NOMO-1 (cell line): ENCODE data around the gene FRMD4A.

Experiments
- DNase-seq, 2 experiments: peaks; one replicate each; lab custom pipeline; 2025; ENCODE audit not compliant: unreplicated experiment in 2 of 2; lab: John Stamatoyannopoulos, UW

The FRMD4A gene

DNA sequence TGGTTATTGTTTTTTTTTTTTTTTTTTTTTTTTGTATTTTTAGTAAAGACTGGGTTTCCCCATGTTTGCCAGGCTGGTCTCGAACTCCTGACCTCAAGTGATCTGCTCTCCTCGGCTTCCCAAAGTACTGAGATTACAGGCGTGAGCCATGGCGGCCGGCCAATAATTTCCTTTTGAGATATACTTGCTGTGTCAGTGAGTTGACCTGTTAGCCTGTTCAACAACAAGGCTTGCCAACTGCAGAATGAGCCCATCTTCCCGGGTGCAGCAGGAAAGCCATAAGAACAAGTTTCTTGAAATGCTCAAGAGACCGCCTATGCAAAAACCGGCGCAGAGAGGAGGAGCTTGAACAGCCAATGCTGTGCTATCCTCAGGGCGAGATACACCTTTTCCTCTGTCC lies 631.5 kb downstream of the FRMD4A start:
- DNase-seq, result no peak

DNA sequence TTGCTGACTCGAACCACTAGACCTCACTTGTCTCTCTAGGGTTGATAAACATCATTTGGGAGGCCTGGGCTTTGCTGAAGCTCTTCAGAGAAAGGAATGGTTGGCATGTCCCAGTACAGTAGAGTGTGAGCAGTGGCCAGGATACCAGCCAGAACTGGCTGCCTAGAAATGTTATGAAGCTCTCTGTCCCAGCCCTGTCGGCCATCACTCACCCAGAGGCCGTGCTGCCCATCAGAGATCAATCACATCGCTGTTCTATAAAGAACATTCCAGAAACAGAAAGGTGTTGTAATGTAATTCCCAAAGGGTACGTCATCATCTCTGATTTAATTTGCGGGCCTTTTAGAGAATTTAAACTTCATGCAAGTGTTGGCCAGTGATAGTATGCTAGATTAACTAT lies 632.5 kb downstream of the FRMD4A start:
- DNase-seq, result no peak

DNA sequence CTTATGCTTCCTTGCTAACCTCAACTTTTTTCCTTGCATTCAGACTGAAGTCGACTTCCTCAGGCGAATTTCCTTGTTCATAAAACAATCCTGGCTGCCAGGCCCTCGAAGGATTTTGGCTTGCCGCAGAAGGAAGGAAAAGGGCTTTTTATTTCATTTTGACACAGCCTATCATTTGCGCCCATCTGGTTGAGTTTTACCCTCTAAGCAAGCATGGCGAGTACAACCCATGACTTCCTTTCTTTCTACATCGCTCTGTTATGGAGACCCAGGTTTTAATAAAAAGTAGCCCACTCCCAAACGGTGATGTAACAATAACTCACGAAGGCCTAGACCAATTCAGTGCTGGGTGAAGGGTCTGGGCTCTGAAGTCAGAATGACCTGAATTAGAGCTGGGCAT lies 634.7 kb downstream of the FRMD4A start:
- no peak for DNase-seq

DNA sequence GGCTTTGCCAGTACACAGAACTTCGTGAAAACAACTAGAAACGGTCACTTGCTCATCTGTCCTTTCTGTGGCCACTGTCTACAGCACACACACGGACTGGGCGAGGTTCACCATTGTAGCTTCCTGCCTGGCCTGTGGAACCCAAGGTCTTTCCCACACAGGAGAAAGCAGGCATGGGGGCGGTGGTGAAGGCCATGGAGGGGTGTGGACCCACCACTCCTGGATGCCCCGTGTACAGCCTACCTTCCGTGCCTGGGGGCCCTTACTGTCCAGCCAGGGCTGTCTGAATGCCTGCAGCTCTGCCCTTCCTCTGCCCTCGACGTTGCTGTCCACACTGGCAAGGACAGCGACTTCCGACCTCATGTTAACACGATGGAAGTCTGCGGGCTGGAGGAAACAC lies 635.1 kb downstream of the FRMD4A start:
- DNase-seq, result no peak

DNA sequence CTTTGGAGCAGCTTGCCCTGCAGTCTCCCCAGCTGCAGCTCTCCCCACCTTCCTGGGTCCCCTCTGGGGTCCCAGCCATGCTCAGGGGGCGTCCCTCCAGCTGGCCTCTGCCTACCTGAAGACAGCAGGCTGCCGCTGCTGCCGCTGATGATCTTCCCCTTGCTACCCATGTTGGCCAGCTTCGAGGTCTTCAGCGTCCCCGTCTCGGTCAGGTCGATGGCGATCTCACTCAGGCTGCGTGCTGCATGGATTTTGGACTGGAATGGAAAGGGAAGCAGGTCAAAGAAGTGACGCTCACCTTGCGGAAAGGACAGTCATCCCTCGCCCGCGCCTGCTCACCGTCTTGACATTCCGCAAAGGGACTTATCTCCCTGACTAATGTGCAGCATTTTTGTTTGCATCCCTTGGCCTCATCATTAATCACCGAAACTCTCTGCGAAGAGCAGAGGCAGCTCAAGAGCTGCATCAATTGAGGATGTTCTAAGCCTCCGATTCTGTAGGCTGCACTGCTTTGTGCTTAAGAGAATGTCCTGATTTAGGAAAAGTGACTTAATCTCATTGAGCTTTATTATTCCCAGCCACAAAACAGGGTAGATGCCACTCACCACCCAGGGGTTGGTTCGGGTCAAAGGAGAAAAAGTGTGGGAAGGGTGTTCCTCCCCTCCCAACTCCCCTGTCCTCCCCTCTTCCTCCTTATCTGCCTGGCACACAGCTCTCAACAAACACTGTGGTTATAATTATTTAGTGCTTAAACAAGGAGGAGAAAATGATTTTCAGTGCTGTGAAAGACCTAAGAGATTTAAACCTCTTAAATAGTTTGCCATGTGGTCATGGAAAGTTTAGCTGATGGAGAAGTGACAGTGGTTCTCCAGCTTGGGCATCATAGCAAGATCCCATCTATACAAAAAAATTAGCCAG lies 636.7 kb downstream of the FRMD4A start:
- DNase-seq, result no peak

DNA sequence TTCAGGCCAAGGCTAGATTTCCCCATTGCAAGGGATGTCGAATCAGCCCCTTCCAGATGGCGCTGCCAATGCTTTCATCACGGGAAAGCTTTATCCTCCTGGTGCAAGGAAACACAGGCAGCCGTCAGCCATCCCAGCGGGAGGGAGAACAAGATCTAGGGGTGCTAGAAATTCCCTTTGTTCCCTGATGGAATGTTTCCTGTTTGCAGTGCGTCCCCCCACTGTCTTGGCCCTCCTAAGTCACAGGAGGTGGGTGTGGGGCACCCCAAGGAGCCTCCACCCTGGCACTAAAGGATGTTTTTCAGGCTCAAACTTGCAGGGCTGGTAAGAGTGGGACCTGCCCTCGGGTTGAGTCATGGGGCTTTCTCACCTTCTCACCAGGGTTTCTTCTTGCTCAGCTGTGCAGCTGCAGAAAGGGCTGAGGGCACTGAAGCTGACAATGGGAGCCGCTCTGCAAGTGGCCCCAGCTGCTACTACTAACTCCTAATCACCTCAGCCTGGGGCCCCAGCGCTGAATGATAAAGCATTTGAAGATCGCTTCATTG lies 640.4 kb downstream of the FRMD4A start:
- DNase-seq, result no peak

DNA sequence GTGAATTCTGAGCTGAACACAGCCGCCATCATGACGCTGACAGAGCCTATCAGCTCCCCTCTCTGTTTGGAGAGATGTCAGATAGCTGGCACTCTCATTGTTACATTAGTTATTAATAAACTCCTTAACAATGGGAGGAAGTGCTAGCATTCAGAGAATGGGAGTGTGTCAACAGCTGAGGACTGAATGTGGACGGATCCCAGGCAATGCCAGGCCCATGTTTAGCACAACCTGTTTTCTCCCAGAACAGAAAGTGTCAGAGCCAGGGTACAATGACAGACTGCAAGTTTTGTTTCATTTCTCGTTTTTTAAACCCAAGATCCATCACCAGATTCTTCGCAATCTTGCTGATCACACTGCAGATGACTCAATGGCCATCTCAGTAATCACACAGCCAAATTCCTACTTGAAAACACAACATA lies 644.4 kb downstream of the FRMD4A start:
- DNase-seq, result peak; percentile 15 to 78

DNA sequence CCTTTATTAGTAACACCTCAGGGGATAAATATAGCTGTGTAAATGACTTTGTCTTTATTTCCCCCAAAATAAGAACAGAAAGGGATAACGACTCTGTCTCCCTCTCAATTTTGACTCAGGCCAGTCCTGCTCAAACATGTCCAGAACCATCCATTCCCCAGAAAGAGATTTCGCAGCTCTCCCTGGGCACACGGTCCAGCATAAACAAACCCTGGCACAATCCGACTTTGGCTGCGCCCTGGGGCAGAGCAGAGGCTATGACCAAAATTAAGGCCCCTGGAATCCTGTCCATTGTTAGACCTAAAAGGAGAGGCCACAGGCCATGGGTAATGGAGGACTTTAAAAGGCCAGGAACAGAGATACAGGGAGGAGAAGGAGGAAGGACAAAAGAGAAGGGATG lies 644.8 kb downstream of the FRMD4A start:
- DNase-seq, result no peak

DNA sequence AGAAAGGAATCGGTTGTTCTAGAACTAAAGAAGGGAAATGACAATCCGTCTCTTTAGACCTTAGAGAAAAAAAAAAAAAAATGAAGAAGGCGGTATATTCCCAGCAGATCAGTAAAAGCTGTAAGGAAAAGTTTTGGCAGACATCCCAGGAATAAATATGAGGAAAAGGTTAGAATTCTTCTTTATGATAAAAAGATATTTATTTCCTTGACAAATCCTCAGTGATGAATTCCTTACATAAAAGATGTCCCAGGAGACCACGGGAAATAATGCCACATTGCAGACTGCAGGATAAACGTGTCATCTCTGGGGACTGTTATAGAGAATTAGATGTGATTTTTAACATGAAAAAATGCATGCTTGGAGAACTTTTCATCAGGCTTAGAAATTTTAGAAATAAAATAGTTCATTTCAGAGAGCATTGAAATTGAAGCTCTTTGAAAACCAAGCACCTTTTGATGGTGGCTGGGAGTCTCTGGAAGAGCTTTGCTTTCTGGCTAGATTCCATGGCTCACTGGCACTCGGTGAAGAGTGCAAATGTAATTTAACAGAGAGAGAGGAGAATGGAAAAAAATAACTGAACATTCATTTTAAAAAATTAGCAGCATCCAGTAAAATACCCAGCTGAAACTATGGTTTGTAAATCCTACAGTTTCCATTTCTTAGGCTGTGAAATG lies 645.8 kb downstream of the FRMD4A start:
- DNase-seq, result no peak

DNA sequence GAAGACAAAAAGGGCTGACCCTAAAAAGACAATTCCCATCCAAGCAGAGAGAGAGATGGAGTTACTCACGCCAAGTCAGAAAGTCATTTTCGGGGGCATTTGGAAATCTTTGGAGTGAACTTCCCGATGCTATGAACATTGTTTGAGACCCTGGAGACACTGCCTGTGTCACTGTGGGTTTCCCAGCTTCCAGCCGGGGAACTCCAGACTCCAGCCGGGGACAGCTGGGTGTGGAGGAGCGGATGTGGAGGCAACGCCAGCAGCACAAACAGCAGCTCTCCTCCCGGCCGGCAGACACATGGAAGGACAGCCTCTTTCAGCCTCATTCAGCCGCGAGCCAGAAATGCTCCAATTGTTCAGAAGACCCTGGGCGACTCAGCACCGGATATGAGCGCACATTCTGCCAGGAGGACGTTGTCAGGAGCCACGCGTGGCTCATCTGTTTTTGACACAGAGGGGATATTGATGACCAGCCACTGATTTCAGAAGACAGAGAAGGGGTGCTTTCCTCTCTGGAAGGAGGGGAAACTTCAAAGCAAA lies 646.4 kb downstream of the FRMD4A start:
- DNase-seq, result no peak

DNA sequence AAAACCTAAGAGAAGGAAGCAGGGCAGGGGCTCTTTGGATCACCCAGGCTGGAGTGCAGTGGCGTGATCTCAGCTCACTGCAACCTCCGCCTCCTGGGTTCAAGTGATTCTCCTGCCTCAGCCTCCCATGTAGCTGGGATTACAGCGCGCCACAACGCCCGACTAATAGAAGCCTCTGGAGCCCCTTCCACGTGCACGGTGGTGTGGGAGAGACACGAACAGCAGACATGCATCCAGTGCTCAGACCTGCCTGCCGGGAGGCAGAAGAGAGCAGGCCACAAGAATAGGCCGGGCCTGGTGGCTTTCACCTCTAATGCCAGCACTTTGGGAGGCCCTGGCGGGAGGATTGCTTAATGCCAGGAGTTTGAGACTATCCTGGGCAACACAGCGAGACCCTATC lies 647.7 kb downstream of the FRMD4A start:
- DNase-seq, result no peak

DNA sequence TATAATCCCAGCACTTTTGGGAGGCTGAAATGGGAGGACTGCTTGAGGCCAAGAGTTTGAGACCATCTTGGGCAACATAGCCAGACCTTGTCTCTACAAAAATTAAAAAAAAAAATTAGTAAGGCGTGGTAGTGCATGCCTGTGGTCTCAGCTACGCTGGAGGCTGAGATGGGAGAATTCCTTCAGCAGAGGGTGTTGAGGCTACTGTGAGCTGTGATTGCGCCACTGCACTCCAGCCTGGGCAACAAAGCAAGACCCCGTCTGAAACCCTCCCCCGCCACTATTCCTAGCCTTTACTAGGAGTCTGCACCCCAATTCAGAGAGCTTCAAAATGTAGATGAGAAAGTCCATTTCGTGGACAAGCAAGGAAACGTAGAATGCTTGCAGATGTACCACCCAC lies 648.8 kb downstream of the FRMD4A start:
- no peak for DNase-seq

DNA sequence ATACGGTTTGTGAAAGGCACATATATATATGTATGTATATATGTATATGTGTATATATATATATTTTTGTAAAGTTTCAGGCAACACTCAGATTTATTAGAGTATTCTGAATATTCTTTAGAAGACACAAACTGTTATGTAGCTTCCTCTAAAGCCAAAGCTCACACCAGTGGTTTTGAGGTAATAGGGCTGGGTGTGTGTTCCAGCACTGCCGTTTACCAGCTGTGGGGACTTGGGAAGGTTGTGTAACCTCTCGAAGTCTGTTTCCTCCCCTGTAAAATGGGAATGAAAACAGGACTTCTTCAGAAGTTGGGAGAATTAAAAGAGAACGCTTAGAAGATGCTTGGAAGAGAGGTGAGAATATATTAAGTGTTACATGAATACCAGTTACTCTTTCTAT lies 649.2 kb downstream of the FRMD4A start:
- DNase-seq, result no peak

DNA sequence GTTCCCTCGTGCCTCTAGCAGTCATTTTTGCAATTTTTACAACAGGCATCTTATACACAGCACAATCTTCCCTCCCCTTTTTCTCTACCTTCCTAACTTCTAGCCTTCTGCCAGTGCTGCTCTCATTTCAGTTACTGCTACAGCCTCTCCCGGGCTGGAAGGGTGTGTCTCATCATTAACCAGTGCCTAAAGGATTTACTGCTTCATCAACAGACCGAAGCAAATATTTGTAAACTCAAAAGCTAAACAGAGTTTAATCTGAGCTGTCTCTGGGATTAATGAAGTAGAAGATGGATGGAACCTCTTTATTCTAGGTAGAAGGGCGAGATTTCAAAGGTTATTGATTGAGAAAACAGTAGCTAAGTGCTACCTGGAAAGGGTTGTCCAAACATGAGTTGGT lies 649.6 kb downstream of the FRMD4A start:
- no peak for DNase-seq

DNA sequence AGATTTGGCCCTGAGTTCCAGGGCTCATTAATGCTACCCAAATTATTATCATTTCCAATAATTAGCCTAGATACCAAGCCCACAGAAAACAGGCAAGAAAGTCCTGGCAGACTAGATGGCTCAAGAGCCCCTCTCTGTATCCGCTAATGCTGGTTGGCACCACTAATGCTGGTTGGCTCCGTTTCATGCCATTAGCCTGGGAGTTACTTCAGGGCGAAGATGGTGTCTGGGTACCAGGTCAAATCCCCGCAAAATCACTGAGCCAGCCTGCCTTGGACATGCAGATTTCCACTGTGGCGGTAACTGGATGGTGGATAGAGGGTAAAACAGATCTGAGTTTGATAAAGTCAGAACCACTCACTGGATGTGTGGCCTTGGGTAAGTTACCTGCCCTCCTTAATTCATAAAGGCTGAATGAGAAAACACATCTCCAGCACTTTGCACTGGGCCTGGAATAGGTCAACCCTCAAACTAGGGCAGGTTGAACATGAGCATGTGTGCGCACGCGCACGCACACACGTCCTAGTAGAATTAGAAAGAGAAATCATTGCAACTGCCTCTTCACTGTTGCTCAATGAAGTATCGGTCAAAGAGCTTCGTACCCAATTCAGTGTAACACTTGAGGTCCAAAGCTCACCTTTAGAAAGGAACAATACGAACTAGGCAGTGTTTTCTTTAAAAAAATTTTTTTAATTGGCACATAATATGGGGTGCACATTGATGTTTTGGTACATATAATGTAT lies 652.5 kb downstream of the FRMD4A start:
- DNase-seq, result no peak

DNA sequence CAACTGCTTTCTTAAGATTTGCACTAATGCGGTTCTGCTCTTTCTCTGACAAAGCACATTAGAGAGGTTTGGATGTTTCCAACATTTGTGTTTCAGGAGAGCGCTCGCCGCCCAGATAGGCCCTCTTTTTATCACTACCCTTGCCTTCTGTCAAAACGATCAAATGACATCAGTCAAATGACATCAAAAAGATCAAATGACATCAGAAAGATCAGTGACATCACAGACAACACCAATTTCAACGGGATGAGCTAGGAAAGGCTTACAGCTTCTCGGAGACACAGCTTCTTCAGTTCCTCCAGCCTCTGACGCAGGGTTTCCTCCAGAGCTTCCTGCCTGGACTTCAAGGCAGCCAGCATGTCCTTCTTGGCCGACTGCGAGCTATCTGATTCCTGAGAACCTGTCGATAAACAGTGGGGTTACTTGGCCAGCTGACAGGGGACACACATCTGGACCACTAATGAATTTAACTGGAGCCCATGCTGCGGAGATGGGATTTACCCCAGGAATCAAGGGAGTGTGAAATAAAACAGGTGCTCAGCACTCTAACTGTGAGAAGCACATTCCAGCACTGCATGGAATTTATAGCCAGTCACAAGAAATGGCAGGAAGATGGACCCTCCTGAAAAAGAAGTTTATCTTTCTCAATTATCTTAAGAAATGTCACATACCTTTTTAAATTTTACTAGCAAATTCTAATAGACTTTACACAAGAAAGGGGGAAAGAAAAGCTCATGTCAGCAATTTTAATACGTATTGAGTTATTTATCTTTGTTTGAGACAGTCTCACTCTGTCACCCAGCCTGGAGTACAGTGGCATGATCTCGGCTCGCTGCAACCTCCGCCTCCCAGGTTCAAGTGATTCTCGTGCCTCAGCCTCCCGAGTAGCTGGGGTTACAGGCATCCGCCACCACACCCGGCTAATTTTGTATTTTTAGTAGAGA lies 655.8 kb downstream of the FRMD4A start:
- no peak for DNase-seq

DNA sequence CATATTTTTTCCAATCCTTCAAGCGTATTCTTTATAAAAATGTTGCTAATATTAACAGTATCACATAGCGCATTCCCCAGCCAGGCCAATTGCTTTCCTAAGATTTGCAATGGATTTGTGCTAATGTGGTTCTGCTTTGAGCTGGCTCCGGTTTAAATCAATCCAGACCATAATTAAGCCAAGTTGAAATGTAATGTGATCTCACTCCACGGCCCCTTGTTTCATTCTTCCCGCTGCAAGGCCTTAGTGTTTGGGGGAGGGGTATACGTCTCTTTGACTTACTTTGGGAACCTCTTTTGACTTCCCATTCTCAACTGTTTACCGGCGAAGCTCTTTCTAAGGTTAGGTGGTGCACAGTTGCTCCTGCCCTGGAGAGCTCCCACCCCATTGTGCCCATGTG lies 657.6 kb downstream of the FRMD4A start:
- DNase-seq, result no peak

DNA sequence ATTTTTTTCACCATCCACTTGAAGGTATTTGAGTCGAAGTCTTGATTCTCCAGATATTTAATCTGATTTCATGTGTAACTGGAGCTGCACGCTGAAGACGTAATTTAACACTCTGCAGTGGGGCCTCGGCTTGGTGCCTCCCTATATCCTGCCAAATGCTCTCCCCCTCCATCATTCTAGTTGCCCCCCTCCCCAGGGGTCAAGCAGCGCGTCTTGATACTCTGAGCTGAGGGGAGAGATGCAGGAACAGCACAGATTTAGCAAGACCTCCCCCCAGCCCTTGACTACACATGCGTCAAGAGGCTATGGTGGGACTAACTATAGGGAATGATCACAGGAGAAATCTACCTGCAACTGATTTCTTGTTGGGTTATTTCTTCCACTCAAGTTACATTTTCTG lies 658.2 kb downstream of the FRMD4A start:
- no peak for DNase-seq

DNA sequence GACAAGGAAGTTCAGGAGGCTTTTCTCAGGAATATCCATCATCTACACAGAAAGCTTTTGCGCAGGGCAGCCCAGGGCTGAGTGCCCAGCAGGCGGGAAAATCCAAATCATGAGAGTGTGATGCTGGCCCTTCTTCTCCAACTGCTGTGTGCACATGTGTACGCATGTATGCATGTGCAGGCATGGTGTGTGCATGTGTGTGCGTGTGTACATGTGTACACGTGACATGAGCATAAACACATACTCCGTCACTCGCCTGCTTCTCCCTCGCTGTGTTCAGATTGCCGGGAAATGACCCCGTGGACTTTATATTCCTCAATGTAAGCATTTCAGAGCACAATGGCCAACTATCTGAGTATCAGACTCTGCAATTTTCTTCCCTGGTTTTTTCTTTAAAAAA lies 658.8 kb downstream of the FRMD4A start:
- no peak for DNase-seq

DNA sequence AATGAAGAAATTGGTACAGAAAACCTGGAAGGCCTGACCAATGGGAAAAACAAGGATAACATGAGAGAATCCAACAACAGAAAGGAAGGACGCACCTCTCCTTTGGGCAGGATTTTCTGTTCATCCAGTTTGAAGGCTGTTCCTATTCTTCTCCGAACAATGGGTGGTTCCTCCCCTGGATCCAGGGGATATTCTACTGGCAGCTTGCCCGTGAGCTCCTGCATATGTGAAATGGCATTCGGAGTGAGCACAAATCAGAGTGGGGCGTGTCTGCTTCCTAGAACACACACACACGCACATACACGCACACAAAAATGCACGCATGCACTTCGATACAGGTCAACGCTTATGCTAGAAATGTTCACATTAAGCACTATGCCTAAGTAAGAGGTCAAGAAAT lies 660.4 kb downstream of the FRMD4A start:
- no peak for DNase-seq
